Stimulated activated CD8-positive, alpha-beta memory T cell treated with anti-CD3 and anti-CD28 coated beads, Interleukin-12 subunit alpha, Interleukin-12 subunit beta, amount 100 ng/mL, for 24 hours (primary cell): ENCODE measurements around the gene MEF2B.
A peak's percentile ranks its signal among the peaks of the same experiment; 100 is the strongest.

Experiments used
- DNase-seq: peaks from one replicate; pipeline ENCODE4 v3.0.0-alpha.2; 2020; ENCODE audit errors: extremely low read depth

Gene MEF2B

DNA sequence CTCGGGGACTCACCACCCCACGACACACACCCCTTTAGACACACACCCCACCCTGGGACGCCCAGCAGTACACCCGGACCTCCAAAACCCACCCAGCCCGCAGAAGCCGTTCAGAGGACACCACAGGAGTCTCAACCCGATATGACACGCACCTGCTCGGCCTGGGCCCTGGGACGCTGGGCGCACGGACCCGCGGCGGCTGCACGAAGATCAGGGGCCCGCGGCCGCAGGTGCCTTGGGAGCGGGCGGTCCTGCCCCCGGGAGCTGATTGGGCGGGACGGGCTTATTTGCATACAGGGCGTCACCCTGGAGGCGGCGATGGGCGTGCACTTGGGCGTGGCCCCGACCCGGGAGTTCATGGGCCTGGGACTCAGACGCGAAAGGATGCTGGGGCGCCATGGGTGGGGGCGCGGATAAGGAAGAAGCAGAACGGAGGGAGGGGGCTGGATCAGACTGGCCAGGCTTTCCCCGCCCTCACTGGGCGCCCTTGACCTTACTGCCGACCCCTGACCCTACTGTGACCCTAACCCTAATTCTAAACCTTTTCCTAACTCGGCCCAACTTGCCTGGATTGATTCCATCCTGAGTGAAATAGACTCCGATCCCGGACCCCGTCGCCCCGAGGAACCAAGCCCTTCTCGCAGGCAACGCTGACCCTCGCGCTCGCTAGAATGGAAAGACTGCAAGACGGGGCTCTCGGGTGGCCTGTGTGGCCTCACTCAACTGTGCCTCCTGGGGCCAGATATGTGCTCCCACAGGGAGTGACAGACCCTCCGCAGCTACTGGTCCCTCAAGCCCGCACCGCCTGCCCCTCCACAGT lies at the start of gene MEF2B:
Gene MEF2B (minus strand): TSS at position 211 of the 820 bp plus-strand sequence. CDS start 19,528 bp downstream, outside the sequence.
- DNase-seq: peak; percentile 51

DNA sequence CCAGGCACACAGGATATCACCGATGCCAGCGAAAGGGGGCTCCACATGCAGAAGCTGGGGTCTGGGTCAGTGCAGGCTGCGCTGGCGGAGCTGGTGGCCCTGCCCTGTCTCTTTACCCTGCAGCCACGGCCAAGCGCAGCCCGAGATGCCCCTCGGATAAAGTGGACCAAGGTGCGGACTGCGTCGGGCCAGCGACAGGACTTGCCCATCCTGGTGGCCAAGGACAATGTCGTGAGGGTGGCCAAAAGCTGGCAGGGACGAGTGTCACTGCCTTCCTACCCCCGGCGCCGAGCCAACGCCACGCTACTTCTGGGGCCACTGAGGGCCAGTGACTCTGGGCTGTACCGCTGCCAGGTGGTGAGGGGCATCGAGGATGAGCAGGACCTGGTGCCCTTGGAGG lies 48.8 kb upstream of the MEF2B start:
- no peak for DNase-seq

DNA sequence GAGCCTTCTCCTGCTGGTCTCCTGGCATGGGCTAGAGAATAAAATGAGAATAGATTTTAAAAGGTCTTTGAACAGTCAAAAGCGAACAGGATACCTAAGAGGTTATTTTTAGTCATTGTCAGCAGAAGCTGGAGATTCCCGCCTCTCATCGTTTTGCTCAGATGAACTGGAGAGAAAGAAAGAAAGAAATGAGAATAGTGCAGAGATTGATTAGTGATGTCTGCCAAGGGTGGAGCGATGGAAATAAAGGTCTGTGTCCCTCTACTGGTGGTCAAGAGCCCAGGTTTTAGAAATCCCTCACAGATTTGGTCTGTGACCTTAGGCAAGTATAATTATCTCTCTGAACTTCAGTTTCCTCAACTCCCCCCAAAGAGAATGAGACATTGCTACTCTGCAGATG lies 47.0 kb upstream of the MEF2B start:
- DNase-seq: no peak

DNA sequence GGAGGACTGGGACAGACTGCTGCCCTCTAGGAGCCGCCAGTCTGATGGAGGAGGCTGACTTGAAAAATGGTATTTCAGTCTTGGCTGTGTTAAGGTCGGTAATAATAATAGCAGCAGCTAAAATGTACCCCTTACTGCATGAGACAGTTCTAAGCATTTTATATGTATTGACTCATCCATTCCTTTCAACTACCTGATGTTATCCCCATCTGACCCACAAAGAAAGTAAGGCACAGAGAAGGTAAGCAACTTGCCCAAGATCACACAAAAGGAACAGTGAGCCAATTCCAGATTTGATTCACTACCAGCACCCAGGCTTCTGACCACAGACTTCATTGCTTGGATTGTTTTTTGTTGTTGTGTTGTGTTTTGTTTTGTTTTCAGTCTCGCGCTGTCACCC lies 45.7 kb upstream of the MEF2B start:
- no peak for DNase-seq

DNA sequence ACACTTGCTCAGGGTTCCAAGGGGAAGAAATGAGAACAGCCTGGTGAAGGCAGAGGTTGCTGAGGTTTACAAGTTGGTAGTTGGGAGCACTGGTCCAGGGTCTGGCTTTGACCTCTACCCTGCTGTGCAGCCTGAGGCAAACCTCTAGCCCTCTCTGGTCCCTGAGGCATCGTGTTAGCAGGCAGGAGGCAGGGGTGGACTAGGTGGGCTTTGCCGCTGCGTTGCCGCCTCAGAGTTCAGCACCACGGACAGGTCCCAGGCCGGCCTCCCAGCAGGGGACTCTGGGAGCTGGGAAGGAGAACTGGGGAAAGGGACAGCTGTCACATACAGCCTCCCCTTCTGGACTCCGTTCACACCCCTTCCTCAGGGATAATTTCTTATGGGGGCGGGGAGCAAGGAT lies 44.8 kb upstream of the MEF2B start:
- DNase-seq: no peak

DNA sequence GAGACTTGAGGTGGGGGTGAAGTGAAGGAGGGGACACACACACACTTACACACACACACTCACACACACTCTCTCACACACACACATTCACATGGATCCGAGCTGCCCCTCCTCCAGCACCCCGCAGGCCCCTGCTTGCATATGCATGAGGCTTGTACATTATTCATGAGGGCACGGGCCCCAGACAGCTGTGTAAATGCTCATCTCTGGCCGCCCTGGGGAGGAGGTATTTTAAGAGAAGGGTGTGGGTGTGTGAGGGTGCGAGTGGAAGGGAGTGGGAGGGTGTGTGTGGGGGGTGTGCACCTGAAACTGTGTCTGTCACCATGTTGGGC lies 44.1 kb upstream of the MEF2B start:
- no peak for DNase-seq

DNA sequence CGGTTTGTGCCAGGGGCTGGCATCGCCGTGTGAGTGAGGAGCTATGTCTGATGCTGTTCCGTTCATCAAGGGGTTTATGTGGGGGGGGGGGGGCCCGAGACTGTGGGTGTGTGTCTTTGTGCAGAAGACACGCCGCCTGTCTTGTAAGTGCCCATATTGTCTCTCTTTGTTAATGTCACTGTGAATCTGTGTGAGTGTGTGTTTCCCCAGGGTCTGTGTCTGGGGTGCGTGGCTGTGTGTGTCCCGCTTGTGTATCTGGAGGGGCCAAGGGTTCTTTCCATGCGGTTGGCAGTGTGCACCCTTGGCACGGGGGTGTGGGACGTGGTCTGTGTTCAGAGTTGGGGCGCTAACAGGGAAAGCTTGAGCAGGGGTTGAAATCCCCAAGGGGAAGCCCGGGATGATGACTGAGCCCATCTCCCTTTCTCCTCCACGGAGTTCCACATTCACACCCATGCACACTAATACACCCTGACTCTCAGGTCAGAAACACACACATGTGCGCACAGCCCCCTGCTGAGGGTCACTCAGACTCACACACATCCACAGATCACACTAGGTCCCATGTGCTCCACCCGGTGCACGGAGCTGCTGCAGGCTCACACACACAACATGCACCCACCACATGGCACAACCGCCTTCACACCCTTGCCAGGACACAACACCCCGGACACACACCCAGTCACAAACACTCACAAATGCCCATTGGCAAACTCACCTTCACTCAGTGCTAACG lies 43.5 kb upstream of the MEF2B start:
- no peak for DNase-seq

DNA sequence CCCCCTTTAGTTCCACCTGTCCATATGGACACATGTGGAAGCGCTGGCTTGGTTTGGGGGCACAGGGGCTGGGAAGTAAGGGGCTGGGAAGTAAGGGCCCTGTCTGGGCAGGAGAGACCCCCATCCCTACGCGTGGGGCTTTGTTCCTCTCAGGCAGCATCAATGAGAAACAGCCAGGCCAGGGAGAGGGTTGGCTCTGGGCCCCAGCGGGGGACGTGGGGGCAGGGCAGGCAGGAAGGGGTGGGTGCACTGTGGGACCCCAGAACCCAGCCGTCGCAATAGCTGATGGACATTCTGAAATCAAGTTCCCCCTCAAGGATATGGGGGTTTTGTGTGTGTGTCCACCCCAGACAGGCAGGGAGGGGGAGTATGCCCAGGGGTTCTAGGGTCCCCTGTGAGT lies 42.9 kb upstream of the MEF2B start:
- DNase-seq: no peak

DNA sequence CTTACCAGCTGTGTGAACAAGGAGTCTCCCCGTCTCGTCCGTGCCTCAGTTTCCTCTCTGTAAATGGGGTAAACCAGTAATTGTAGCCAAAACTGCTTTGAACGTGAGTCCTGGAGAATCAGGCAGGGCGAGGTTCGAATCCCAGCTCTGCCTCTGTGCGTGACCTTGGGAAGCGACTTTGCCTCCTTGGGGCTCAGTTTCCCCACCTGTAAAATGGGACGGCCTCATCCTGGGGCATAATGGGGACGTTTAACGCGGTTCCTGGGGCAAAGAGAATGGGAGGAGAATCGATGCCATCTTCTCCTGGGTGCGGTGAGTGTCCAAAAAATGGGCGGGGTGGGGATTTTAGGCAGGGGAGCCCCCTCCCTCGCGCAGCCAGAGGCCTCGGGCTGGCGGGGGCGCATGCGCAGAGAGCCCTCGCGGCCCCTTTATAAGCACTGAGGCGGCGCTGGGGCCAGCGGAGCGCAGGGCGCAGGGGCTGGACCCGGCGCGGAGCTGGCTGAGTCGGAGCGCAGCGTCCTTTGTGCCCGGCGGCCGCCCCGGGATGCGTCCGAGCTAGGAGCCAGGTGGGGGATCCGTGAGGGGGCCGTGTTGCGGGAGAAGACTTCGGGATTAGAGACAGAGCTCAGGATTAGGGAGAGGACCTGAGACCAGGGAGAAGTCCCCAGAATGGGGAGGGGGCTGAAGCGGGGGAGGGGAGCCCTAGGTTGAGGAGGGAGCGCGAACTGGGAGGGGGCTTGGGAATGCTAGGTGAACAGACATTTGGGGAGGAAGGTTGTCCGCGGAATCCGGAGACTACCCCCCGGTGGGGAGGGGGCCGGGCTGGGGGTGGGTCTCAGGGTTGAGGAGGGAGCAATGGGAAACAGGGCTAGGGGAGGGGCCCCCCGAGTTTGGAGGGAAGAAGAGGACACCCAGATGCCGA lies 41.7 kb upstream of the MEF2B start, which contains the start of gene NCAN:
Gene NCAN (plus strand): TSS at position 460 of the 922 bp plus-strand sequence. CDS start 4,996 bp downstream, outside the sequence.
- no peak for DNase-seq

DNA sequence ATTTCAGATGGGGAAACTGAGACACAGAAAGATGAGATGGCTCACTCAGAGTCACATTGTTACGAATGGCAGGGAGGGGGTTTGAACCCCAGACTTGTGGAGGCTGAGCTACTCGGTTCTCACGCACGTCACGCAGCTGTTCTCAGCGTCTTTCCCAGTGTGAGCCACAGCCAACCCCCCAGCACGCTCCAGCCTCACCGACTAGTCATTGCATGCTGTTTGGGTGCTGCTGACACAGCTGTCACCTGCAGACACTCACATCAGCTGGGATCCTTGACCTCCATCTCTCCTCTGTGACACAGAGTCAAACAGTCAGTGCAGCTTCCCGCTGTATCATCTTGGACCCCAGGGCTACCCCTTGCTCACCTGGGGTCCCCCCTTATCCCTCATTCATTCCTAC lies 39.3 kb upstream of the MEF2B start:
- DNase-seq: no peak

DNA sequence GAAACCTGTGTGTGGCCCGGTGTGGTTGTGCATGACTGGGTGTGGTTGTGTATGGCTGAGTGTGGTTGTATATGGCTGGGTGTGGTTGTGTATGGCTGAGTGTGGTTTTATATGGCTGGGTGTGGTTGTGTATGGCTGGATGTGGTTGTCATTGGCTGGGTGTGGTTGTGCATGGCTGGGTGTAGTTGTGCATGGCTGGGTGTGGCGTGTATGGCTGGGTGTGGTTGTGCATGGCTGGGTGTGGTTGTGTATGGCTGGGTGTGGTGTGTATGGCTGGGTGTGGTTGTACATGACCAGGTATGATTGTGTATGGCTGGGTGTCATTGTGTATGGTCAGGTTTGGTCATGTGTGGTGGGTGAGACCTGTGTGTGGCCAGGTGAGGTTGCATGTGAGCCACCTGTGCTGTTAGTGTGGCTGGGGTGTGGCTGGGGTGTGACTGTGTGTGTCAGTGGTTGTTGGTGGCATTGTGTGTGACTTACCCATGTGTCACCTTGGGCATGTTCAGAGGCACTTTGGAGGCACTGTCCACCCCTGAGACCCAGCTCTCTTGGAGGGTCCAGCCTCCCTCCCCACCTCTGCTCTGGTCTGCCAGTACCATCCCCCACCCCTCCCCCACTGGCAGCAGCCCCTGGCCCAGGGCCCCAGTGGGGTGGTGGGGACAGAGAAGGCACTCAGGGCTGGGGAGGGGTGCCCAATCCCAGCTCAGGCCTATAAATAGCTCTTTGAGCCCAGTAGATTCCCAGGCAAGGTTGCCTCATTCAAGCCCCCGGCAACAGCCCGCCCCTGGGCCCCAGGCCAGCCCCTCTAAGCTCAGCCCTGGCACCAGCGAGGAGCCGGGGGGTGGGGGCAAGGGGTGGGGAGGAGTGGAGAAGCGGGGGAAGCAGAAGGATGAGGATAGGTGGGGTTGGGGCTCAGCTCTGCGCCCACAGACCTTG lies 37.8 kb upstream of the MEF2B start:
- DNase-seq: no peak

DNA sequence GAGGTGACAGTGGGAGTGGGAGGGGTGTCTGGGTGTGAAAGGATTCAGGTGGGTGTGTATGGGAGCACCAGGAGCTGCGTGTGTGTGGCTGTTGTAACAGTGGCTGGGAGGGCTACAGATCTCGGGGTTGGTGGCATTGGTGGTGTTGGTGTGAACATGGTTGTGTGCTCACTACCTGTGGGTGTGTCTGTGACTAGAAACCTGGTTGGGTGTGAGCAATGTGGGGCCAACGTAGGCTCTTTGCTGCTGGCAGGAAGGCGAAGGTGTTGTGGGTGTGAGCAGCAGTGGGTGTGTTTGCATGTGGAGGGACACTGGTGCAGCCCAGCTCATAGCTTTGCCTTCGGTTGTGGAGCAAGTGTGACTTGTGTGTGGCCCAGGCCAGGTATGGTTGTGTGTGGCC lies 36.9 kb upstream of the MEF2B start:
- no peak for DNase-seq

DNA sequence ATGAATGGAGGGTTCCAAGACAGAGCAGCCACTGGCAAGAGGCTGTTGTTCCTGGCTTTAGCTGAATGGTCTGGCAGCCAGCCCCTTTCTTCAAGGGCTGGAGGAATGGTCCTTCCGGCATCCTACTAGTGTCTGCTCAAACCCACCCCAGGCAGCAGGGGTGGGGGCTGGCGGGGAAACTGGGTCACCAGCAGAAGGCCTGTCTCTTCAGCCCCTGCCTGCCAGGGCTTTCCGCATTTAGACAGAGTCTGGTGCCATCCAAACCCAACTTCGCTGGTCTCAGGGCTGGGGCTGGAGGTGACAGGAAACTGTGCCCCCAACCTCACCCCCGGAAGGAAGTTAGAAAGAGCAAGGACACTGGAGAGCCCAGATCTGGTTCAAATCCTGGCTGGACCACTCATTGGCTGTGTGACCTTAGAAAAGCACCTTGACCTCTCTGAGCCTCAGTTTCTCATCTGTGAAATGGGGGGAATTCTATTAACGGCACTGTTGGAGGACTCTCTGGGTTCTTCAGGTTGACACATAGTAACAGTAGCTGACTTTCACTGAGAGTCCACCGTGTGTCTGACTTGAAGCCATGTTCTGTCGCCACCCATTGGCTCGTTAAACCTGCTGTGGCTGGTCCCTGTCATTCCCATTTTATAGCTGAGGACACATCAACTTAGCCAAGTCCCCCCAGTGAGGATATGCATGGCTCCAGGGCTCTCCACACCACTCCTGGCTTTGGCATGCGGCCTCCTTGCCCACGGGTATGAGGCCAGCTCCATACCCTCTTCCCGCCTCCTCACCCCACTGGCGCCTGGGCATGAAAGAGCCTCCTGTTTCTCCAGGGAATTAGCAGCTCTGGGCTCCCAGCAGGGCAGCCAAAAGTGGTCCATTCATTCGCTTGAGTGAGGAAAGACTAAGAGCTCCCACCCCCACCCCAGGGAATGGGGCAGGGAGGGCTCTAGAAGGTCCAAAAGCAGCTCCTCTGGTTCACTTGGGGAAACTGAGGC lies 35.6 kb upstream of the MEF2B start:
- no peak for DNase-seq

DNA sequence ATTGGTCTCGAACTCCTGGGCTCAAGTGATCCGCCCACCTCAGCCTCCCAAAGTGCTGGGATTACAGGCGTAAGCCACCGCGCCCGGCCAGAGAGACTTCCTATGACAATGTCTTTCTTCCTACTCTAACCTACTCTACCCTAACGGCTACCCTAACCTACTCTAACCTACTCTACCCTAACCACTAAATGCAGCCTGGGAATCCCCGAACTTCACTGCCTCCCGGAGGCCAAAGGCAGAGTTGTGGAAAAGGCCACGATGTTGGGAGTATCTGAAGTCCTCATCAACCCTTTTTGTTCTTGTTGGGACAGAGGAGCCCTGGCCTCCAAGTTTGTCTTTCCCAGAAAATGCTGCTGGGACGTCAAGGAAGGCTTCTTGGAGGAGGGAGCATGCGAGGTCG lies 34.1 kb upstream of the MEF2B start:
- DNase-seq: no peak

DNA sequence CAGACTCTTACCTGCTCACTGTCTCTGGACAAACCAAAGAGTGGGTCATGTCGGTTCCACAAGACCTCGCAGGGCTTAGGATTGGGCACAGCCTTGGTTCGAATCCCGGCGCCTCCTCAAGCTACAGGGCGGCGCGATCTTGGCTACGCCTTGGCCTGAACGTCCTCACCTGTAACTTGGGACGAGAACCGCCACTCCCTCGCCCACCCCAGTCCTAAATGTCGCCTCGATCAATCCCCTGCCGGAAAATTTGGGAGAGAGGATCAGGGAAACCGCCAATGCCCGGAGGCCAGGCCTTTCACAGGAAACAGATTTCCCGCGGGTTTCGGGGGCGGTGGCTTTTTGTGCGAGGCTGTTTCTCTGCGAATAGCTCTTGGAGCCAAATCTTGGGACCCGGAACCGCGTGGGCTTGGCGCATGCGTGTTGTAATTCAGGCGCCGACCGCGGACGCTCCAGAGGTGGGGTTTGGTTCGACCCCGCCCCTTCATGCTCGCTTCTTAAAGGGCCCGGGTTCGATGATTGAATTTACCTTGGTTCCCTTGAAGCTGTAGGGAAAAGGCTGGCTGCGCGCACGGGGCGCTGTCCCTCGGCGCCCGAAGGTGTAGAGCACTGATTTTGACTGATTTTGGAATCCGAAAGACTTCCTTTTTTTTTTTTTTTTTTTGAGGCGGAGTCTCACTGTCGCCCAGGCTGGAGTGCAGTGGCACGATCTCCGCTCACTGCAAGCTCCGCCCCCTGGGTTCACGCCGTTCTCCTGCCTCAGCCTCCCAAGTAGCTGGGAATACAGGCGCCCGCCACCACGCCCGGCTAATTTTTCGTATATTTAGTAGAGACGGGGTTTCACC lies 33.2 kb upstream of the MEF2B start, which contains the start of gene NR2C2AP:
Gene NR2C2AP (minus strand): TSS at position 403 of the 845 bp plus-strand sequence. CDS start 354 bp downstream, at position 49.
- peak; percentile 83 for DNase-seq

DNA sequence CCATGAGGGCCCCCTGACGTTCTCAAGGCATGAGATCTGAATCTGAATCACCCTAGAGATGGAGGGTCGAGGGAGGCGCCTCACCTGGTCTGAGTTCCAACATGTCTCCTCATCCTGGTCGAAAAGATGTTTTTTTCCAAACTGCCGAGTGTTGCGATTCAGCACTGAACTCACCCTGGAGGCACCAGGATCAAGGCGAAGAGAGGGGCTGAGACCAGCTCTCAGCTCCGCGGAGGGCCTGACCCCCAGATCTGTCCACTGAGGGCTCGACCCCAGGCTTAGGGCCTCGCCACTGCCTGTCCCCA lies 32.6 kb upstream of the MEF2B start:
- no peak for DNase-seq

DNA sequence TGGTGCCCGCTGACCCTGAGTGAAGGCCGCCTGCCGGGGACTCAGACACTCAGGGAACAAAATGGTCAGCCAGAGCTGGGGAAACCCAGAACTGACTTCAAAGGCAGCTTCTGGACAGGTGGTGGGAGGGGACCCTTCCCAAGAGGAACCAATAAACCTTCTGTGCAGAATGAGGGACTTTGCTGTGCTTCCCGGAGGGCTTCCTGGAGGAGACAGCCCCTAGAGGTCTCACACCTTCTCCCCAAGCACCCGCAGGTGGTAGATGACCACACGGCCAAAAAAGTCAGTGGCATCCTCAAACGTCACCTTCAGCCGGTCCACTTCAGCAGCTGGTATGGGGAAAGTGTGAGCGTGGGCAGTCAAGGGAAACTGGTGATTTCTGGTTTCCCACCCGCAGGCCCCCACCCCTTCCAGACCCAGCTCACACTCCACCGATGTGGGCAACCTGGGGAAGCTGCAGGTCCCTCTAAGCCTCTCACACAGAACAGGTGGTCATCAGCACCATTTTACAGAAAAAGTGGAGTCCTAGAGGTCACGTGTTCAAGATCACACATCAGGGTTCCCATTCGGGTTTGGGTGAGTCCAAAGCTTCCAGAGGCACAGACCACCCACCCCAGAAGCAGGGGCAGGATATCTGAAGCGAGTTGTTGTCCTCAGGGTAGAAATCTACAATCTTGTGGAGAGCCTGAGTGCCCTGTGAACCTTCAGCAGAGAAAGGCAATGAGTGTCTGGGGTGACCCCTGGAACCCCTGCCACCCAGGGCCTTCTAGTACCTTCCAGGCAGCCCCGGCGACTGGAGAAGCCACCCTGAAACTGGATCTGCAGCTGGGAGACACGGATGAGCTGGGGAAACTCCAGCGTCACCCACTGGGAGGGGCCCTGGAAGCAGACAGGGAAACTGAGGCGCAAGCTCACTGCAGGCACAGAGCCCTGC lies 31.9 kb upstream of the MEF2B start:
- DNase-seq: no peak

DNA sequence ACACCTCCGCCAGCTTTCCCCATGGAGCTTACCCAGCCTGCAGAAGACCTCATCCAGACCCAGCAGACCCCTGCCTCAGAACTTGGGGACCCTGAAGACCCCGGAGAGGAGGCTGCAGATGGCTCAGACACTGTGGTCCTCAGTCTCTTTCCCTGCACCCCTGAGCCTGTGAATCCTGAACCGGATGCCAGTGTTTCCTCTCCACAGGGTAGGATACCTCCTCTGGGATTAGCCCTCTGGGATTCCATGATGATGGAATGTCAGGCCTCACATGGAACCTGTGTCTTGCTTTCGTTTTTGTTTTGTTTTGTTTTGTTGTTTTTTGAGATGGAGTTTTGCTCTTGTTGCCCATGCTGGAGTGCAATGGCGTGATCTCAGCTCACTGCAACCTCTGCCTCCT lies 23.9 kb upstream of the MEF2B start:
- no peak for DNase-seq
